ENCODE measurements around the gene PHF5A.
A peak's percentile ranks its signal among the peaks of the same experiment; 100 is the strongest.

PHF5A gene

DNA sequence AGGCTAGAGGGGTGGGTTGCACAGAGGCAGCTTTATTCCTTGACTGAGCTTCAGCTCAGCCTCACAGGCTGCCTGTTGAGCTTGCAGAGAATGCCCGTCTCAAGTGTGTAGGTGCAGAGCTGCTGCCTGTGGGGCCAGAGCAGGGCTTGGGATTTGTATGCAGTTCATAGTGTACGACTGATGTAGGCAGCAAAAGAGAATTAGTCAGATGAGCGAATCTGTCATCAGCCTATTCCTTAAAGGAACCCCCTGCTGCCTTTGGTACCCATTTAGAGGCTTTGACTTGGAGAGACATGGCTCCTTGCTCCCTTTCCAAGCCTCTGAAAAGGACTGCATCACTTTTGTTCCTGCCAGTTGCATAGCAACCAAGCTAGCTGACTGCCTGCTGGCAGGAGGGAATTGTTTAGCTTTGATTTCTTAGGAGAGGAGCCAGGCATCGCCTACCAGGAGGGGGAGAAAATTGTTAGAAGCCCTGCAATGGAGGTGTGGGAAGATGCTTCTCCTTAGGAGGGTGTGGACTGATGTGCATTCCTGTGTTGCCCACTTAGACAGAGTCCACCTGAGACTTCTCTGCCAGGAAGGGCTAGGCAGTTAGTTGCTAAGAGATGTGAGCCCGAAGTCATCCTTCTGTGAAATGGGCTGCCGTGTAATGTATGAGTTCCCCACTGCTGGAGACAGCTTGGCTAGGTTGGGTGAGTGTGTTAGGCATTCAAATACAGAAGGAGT, 11.3 kb upstream of the PHF5A start:
- H3K4me3 ChIP-seq (replicated peaks; ENCODE audit: low read depth, low read length): no peak overlapping the region
- no peak for DNase-seq (ENCODE audit: extremely low read depth, insufficient read length)
- H3K36me3 ChIP-seq (ENCODE audit: control insufficient read depth, insufficient read depth, low read length): no peaks in the 10 kb centered on the region; the same call in 1 of the 2 replicates
- TF ChIP-seq CTCF (IDR thresholded peaks at IDR 0.05; ENCODE audit: insufficient read depth, low read length, poor library complexity, severe bottlenecking): no peak
- no peaks in the 10 kb centered on the region for H3K27me3 ChIP-seq (replicated peaks; ENCODE audit: control insufficient read depth, insufficient read depth, low read length)

DNA sequence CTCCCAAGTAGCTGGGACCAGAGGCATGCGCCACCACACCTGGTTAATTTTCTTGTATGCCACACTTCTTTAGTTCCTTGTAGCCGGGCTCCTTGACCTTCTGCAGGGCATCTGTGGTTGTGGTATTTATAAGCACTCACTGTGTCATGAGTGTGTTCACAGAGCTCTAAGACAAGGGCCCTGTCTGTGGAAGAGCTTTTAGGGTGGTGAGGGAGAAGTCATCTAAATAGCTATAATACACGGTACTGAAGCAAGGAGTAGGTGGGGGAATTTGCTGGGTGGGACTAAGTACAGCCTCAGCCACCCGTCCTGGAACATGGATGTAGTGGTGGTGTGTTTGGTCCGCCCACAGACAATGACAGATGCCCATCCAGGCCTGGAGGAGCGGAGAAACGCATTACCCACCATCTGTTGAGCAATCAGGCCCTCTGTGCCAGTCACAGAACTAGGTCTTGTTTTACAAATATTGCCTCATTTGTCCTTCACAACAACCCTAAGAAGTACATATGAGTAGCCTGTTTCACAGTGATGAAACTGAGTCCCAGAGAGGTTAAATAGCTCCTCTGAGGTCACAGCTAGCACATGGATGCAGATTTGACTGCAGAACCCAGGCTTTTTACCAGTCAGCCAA, 10.5 kb upstream of the PHF5A start:
- no peak for TF ChIP-seq CTCF (IDR thresholded peaks at IDR 0.05; ENCODE audit: insufficient read depth, low read length, poor library complexity, severe bottlenecking)
- H3K27me3 ChIP-seq (replicated peaks; ENCODE audit: control insufficient read depth, insufficient read depth, low read length): no peaks in the 10 kb centered on the region
- peak; percentile 39 for DNase-seq (ENCODE audit: extremely low read depth, insufficient read length)
- no peaks in the 10 kb centered on the region; the same call in 1 of the 2 replicates for H3K36me3 ChIP-seq (ENCODE audit: control insufficient read depth, insufficient read depth, low read length)
- no peak overlapping the region for H3K4me3 ChIP-seq (replicated peaks; ENCODE audit: low read depth, low read length)

DNA sequence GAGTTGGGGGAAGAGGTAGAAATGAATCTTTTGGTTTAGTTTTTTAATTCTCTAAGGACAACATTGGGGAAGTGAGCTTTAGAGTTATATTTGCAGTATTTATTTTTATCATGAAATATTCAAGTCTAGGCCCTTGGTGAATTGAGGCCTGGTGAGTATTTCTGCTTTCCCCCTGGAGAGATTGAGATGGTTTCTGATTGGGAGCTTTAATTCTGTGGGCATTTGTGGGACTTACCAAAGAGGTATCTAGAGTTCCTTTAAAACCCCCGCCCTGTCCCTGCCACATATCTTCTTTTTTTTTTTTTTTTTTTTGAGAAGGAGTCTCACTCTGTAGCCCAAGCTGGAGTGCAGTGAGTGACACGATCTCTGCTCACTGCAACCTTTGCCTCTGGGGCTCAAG, 10.0 kb upstream of the PHF5A start:
- Histone ChIP-seq H3K36me3 (ENCODE audit: control insufficient read depth, insufficient read depth, low read length) (no peaks in the 10 kb centered on the region; the same call in 1 of the 2 replicates), H3K4me3 (replicated peaks; ENCODE audit: low read depth, low read length) (no peak overlapping the region), H3K27me3 (replicated peaks; ENCODE audit: control insufficient read depth, insufficient read depth, low read length) (no peaks in the 10 kb centered on the region)
- no peak for TF ChIP-seq CTCF (IDR thresholded peaks at IDR 0.05; ENCODE audit: insufficient read depth, low read length, poor library complexity, severe bottlenecking)
- DNase-seq (ENCODE audit: extremely low read depth, insufficient read length): no peak

DNA sequence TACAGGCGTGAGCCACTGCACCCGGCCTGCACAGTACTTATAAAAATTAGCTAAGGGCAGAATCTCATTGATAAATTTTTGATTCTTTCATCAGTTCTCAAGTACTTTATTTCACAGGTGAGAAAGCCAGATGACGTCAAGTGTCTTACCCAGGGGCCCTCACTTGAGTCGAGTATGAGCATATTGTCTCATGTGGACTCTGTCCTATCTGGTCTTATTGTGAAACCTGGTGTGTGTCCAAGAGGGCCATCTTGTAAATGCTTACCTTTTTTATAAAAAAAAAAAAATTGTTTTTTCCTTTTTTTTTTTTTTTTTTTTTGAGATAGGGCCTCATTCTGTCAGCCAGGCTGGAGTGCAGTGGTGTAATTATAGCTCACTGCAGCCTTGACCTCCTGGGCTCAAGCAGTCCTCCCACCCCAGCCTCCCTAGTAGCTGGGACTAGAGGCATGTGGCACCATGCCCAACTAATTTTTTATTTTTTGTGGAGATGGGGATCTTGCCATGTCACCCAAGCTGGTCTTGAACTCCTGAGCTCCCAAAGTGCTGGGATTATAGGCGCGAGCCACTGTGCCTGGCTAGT, 6.5 kb upstream of the PHF5A start:
- Histone ChIP-seq H3K4me3 (replicated peaks; ENCODE audit: low read depth, low read length) (no peak overlapping the region), H3K27me3 (replicated peaks; ENCODE audit: control insufficient read depth, insufficient read depth, low read length) (no peaks in the 10 kb centered on the region), H3K36me3 (ENCODE audit: control insufficient read depth, insufficient read depth, low read length) (no peaks in the 10 kb centered on the region; the same call in 1 of the 2 replicates)
- DNase-seq (ENCODE audit: extremely low read depth, insufficient read length): no peak
- TF ChIP-seq CTCF (IDR thresholded peaks at IDR 0.05; ENCODE audit: insufficient read depth, low read length, poor library complexity, severe bottlenecking): no peak

DNA sequence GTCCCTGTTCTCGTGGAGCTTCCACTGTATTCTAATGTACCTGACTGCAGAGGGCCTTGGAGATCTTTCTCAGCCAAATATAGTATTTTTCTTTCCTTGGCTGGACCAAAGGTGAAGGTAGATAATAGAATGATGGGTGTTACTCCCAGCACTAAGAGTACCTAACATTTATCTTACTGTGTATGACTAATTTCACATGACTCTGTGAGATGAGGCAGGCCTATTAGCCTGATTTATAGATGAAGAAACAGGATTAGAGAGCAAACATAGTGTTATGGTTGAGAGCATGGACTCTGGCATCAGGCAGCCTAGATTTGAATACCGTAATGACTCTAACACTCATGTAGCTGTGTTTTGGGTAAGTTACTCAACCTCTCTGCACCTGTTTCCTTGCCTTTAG, 3.1 kb upstream of the PHF5A start:
- Histone ChIP-seq H3K27me3 (replicated peaks; ENCODE audit: control insufficient read depth, insufficient read depth, low read length) (no peaks in the 10 kb centered on the region), H3K36me3 (ENCODE audit: control insufficient read depth, insufficient read depth, low read length) (peaks cover 1% of the 10 kb centered on the region), H3K4me3 (replicated peaks; ENCODE audit: low read depth, low read length) (no peak overlapping the region)
- DNase-seq (ENCODE audit: extremely low read depth, insufficient read length): no peak
- no peak for TF ChIP-seq CTCF (IDR thresholded peaks at IDR 0.05; ENCODE audit: insufficient read depth, low read length, poor library complexity, severe bottlenecking)

Measured in GM06990 (cell line).